Activated naive CD8-positive, alpha-beta T cell treated with anti-CD3 and anti-CD28 coated beads for 36 hours (primary cell): ENCODE measurements around the gene KIF16B. TPM values are rescaled to one million over a fixed set of nuclear protein-coding genes. Genes with fewer than 3 reads are reported as not detected.
"Not testable (repeated sequence)": the region's sequence is repeated elsewhere in the genome, so short reads cannot be mapped to it uniquely, and the experiment has no call there.

ENCODE experiments used
- DNase-seq: peaks from one replicate; pipeline ENCODE4 v3.0.0; 2021
- H3K27ac Mint-ChIP-seq: one replicate; pipeline ENCODE4 v1.8.0; 2022; ENCODE audit warnings: mild to moderate bottlenecking, moderate library complexity, mixed read lengths
- H3K27me3 Mint-ChIP-seq: one replicate; pipeline ENCODE4 v1.8.0; 2022; ENCODE audit warnings: mild to moderate bottlenecking, mixed read lengths
- H3K36me3 Mint-ChIP-seq: one replicate; pipeline ENCODE4 v1.8.0; 2021; ENCODE audit warnings: mild to moderate bottlenecking, mixed read lengths
- H3K4me1 Mint-ChIP-seq: one replicate; pipeline ENCODE4 v1.8.0; 2021; ENCODE audit warnings: mixed read lengths
- H3K4me3 Mint-ChIP-seq: one replicate; pipeline ENCODE4 v1.8.0; 2022; ENCODE audit warnings: mild to moderate bottlenecking, moderate library complexity, mixed read lengths
- H3K9me3 Mint-ChIP-seq: one replicate; pipeline ENCODE4 v1.8.0; 2022; ENCODE audit warnings: mixed read lengths
- total RNA-seq, 2 experiments: library from RNA; stranded (reverse); gene quantifications; one replicate each; pipeline ENCODE4 v1.2.3, GENCODE V29; 2021

The KIF16B gene
- total RNA-seq, 2 experiments from 2014 or later, result 4.8 to 4.9 TPM

DNA sequence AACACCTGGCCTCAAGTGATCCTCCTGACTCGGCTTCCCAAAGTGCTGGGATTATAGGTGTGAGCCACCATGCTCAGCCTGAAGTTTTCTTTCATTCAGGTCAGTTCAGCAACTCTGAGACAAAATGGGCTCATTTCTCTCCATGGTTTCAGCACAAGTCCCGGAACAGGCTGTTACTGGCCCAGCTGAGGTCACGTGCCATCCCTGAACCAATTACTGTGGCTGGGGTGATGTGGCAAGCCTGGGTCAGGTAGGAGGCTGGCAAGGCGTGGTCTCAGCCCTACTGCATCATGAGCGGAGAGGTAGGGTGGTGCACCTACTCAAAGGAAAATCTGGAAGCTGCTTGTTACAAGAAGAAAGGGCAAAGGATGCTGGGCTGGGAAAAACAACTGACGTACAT, 326.4 kb downstream of the KIF16B start:
- Mint-ChIP-seq H3K9me3 (no peaks in the 10 kb centered on the region), H3K36me3 (no peaks in the 10 kb centered on the region), H3K4me1 (no peaks in the 10 kb centered on the region), H3K27ac (no peak overlapping the region), H3K4me3 (no peak overlapping the region), H3K27me3 (no peaks in the 10 kb centered on the region)
- DNase-seq, result no peak

DNA sequence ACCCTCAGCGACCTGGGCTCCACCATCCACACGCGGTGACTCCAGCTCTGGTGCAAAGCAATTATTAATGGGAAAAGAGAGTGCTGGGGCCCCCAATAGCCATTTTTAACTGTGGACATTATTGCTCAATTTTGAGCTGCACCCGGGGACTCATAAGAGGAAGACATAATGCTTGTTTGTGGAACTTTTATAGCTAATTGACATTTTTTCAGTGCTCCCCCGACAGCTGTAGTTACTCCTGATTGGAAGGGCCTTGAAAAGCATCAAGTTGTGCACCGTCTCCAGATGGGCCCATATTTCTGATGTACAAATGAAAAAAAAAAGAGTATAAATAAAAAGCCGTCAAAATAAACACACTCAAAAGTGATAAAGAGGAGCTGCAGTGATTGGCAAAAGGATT, 327.0 kb downstream of the KIF16B start:
- Mint-ChIP-seq H3K27ac (no peak overlapping the region), H3K4me1 (no peaks in the 10 kb centered on the region), H3K4me3 (no peak overlapping the region), H3K9me3 (no peaks in the 10 kb centered on the region), H3K27me3 (no peaks in the 10 kb centered on the region), H3K36me3 (no peaks in the 10 kb centered on the region)
- no peak for DNase-seq

DNA sequence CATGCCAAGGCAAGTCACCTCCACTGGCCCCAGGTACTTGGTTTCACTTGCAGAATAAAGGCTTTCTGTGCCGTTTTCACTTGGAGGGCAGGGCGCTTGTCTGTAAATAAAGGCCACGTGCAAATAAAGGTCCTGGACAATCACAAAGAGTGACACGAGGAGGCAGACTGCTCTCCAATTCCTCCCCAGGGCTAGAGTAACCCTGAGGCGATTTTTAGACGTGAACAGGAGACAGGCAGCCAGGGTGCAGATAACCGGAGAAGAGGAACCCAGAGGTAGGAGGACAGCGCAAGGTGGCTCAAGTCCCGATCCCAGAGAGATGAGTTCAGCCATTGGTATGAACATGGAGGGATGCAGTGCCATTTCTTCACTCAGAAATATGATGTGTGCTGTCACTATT, 327.4 kb downstream of the KIF16B start:
- Mint-ChIP-seq H3K27ac (no peak overlapping the region), H3K27me3 (no peaks in the 10 kb centered on the region), H3K36me3 (no peaks in the 10 kb centered on the region), H3K9me3 (no peaks in the 10 kb centered on the region), H3K4me3 (no peak overlapping the region), H3K4me1 (no peaks in the 10 kb centered on the region)
- no peak for DNase-seq

DNA sequence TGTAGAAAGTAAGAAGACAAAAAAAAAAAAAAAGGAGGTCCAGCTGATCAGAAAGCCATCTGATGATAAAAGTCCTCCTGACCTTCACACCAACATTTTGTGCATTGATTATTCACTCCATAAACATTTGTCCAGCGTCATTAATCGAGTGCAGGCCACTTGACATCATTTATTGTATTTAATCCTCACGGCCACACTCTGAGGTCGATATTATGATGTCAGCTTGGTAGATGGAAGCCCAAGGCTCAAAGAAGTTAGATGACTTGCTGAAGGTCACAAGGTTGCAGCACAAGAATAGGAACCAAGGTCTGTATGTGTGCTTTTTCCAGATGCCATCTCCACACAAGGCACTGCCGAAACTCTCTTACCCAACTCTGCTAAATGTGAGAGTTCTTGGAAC, 328.4 kb downstream of the KIF16B start:
- DNase-seq, result no peak
- no peaks in the 10 kb centered on the region for H3K9me3 Mint-ChIP-seq
- no peak overlapping the region for H3K27ac Mint-ChIP-seq
- H3K4me3 Mint-ChIP-seq, result no peak overlapping the region
- H3K36me3 Mint-ChIP-seq, result no peaks in the 10 kb centered on the region
- no peaks in the 10 kb centered on the region for H3K27me3 Mint-ChIP-seq
- H3K4me1 Mint-ChIP-seq, result no peaks in the 10 kb centered on the region

DNA sequence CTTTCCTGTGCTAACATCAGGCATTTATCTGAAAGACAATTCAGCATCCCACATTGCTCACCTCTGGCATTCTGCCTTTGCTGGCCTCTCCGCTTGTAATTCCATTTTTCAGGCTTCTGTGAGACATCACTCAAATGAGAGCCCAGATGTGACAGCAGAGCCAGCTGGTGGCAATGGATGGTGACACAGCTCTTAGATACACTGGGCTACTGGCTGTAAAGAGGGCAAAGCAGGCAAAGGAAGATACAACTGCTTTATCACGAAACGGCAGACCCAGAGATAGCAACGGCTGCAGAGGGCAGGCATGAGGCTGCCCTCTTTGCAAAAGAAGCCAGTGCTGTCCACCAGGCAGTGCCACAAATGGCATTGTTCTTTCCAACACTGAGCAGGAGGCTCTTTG, 329.8 kb downstream of the KIF16B start:
- H3K27me3 Mint-ChIP-seq, result no peaks in the 10 kb centered on the region
- no peak overlapping the region for H3K4me3 Mint-ChIP-seq
- no peaks in the 10 kb centered on the region for H3K4me1 Mint-ChIP-seq
- no peaks in the 10 kb centered on the region for H3K36me3 Mint-ChIP-seq
- peaks cover 4% of the 10 kb centered on the region for H3K9me3 Mint-ChIP-seq
- H3K27ac Mint-ChIP-seq, result no peak overlapping the region
- DNase-seq, result no peak

DNA sequence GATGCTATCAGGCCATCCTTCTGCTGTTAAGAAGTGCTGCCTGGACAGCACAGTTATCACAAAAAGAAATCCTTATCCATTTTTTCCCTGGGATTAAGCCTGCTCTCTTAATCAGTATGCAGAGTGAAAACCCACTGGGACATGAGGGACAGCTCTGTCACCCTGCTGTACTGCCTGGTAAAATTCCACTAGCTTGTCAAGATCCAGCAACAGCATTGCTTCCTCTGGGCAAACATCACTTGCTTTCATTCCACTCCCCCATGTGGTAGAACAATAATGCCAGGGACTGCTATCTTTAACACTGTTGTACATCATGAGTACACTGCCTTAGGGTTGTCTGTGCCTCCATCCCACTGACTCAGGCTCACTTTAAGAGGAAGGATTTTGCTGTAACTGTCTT, 331.3 kb downstream of the KIF16B start:
- Mint-ChIP-seq H3K4me1 (no peaks in the 10 kb centered on the region), H3K27ac (no peak overlapping the region), H3K27me3 (no peaks in the 10 kb centered on the region), H3K4me3 (no peak overlapping the region), H3K36me3 (no peaks in the 10 kb centered on the region), H3K9me3 (peaks cover 6% of the 10 kb centered on the region)
- DNase-seq, result no peak

DNA sequence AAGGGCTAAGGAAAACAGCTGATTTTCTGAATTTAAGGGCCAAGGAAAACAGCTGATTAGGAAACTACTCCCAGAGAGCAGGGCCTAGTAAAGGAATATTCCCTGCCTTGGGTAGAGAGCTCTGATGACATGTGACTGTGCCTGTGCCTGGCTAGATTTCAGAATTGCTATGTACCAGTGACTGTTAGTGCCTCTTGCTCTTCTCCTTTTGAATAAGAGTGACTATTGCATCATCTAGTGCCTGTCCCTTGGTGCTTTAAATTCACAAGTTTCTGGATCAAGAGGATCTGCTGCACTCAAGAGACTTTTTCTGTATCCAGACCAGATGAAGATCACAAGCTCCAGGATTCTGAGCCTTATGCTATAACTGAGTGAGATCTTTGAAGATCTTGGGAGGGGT, 332.9 kb downstream of the KIF16B start:
- H3K27me3 Mint-ChIP-seq, result no peaks in the 10 kb centered on the region
- no peak overlapping the region for H3K4me3 Mint-ChIP-seq
- H3K36me3 Mint-ChIP-seq, result no peaks in the 10 kb centered on the region

DNA sequence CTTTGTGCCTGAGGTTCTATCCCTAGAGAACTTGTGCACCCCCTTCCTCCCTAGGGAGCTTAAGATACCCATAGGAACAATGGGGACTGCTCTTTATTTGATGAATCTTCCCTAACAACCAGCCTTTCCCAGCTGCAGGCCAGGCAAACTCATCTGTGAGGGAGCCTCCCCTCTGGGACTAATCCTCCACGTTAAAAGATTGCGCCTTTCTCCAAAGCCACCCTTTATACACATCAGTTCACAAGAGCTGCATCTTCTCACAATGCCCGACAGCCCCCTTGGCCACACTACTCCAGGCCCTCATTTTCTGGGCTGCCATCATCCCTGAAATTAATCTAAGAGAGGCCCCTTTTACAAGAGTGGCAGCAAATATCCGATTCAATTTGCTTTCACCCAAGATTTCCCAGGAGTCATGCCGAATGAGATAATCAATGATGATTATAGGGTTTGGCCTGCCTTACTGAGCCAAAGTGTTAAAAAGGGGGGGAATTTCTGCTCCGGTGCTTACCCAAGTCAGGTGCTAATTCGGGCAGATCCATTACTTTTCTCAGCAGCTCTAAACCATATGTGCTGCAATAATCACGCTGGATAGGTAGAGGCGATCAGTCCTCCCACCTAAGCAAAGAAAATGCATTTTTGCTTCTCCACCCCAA, 336.5 kb downstream of the KIF16B start:
- no peaks in the 10 kb centered on the region for H3K36me3 Mint-ChIP-seq
- H3K9me3 Mint-ChIP-seq, result peaks cover 6% of the 10 kb centered on the region
- no peak for DNase-seq
- H3K27me3 Mint-ChIP-seq, result no peaks in the 10 kb centered on the region
- H3K4me1 Mint-ChIP-seq, result no peaks in the 10 kb centered on the region
- H3K27ac Mint-ChIP-seq, result no peak overlapping the region
- H3K4me3 Mint-ChIP-seq, result no peak overlapping the region

More for the DNA sequence above, 332.9 kb downstream of the KIF16B start:
- Mint-ChIP-seq H3K4me1 (no peaks in the 10 kb centered on the region), H3K9me3 (peaks cover 6% of the 10 kb centered on the region), H3K27ac (no peak overlapping the region)
- no peak for DNase-seq

DNA sequence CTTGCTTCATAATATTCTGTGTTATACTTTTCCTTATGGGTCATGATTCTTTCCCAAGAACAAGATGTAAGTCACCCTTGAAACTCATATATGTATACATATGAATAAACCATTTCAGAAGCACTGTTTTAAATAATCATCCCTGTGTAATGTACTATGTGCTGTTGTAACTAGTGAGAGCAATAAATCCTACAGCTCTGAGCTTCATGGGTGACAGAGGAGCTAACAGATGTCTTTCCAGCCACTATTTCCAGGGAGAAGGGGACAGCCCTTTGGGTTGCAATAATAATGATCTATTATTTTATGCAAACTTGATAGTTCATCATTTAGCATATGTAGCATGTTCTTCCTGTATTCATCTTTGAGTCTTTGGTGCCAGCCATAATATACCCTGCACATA, 342.8 kb downstream of the KIF16B start:
- H3K36me3 Mint-ChIP-seq, result no peaks in the 10 kb centered on the region
- H3K9me3 Mint-ChIP-seq, result peaks cover 3% of the 10 kb centered on the region
- H3K27me3 Mint-ChIP-seq, result no peaks in the 10 kb centered on the region
- H3K4me3 Mint-ChIP-seq, result no peak overlapping the region
- DNase-seq, result no peak
- H3K4me1 Mint-ChIP-seq, result no peaks in the 10 kb centered on the region
- no peak overlapping the region for H3K27ac Mint-ChIP-seq

DNA sequence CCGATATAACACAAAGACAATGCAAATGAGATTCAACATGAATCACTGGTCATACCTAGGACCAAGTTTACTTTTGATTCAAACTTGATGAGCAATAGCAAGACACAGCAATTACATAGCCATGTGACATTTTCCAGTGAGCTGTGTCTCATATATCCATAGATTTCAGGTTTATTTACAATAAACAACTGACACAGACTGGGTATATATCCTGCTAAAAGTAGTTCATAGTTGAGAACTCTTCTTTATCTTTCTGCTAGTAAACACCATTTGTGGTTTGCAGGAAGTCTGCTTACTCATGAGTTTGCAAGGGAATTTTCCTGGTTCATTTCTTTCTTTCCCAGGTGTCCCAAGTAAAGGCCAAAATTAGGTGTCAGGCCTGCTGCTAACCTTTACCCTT, 343.4 kb downstream of the KIF16B start:
- H3K9me3 Mint-ChIP-seq, result peaks cover 3% of the 10 kb centered on the region
- no peaks in the 10 kb centered on the region for H3K27me3 Mint-ChIP-seq
- no peak overlapping the region for H3K4me3 Mint-ChIP-seq
- H3K36me3 Mint-ChIP-seq, result no peaks in the 10 kb centered on the region
- no peaks in the 10 kb centered on the region for H3K4me1 Mint-ChIP-seq
- no peak for DNase-seq
- H3K27ac Mint-ChIP-seq, result no peak overlapping the region

DNA sequence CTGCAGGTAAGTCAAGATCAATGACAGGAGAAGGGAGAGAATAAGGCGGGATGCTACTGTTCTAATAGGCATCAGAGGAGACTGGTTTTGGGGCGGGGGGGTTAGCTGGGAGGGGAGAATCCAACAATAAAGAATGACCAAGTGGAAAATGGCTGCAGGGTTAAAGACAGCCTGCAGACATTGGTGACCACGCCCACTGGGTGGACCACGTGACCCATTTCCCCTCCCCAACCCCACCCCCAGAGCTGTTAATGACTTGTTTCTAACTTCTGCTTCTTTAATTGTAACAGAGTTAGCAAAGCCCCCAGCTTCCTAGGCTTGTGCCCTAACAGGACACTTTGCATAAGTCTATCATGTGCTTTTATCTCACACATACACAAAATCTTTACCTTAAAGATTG, 344.5 kb downstream of the KIF16B start:
- no peaks in the 10 kb centered on the region for H3K4me1 Mint-ChIP-seq
- no peak overlapping the region for H3K4me3 Mint-ChIP-seq
- H3K27me3 Mint-ChIP-seq, result no peaks in the 10 kb centered on the region
- DNase-seq, result no peak
- peaks cover 4% of the 10 kb centered on the region for H3K9me3 Mint-ChIP-seq
- no peak overlapping the region for H3K27ac Mint-ChIP-seq
- H3K36me3 Mint-ChIP-seq, result no peaks in the 10 kb centered on the region

DNA sequence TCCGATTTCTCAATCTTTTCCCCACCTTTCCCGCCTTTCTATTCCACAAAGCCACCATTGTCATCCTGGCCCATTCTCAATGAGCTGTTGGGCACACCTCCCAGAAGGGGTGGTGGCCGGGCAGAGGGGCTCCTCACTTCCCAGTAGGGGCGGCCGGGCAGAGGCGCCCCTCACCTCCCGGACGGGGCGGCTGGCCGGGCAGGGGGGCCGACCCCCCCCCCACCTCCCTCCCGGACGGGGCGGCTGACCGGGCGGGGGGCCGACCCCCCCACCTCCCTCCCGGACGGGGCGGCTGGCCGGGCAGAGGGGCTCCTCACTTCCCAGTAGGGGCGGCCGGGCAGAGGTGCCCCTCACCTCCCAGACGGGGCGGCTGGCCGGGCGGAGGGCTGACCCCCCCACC, 346.3 kb downstream of the KIF16B start:
- not testable (repeated sequence) for H3K36me3 Mint-ChIP-seq, DNase-seq, H3K4me1 Mint-ChIP-seq, H3K9me3 Mint-ChIP-seq, H3K4me3 Mint-ChIP-seq, H3K27ac Mint-ChIP-seq, H3K27me3 Mint-ChIP-seq

DNA sequence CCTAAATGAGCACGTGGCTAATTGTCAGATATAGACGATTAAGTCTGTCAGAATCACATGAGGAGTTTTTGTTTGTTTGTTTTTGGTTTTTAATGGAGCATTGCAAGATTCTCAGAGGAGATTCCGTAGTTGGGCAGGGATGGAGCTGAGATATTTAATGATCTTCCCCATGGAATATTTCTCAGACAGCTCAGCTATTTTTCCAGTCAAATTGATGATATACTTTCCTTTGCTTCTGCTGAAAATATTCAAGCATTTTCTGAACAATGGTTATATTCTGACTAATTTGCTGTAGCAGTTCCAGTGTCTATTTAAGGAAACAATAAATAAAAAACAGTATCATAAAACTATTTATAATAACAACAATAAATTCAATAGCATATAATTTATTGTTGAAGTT, 348.4 kb downstream of the KIF16B start:
- no peak for DNase-seq
- H3K4me3 Mint-ChIP-seq, result no peak overlapping the region

DNA sequence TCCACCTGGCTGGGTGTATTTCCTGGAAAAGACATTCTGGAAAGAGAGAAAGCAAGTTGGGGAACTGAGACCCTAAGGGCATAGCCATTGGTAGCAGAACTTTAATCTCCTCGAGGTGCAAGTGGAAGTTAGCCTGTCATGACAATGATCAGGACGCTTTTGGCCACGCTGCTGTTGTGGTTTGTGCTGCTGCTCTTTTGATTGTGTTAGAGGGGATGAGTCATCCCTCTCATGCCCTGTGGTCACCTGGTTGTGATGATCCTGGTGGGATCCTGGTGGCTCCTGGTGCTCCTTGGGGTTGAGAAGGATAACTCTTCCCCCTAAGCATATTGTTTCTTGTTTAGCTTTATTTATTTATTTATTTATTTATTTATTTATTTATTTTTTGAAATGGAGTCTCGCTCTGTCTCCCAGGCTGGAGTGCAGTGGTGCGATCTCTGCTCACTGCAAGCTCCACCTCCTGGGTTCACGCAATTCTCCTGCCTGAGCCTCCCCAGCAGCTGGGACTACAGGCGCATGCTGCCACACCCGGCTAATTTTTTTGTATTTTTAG, 350.3 kb downstream of the KIF16B start:
- Mint-ChIP-seq H3K36me3 (no peaks in the 10 kb centered on the region), H3K4me1 (no peaks in the 10 kb centered on the region), H3K4me3 (no peak overlapping the region), H3K27ac (no peak overlapping the region), H3K27me3 (peaks cover 2% of the 10 kb centered on the region), H3K9me3 (peaks cover 6% of the 10 kb centered on the region)
- DNase-seq, result no peak

More for the DNA sequence above, 348.4 kb downstream of the KIF16B start:
- no peaks in the 10 kb centered on the region for H3K27me3 Mint-ChIP-seq
- peaks cover 8% of the 10 kb centered on the region for H3K9me3 Mint-ChIP-seq
- no peaks in the 10 kb centered on the region for H3K36me3 Mint-ChIP-seq
- H3K27ac Mint-ChIP-seq, result no peak overlapping the region
- no peaks in the 10 kb centered on the region for H3K4me1 Mint-ChIP-seq
